ENCODE results near the gene LRP8.

Gene LRP8

GRCh38 chr1:53321776-53322602 lies 5.9 kb downstream of the LRP8 start:
- DNase-seq (ENCODE audit: low read depth): no peak

GRCh38 chr1:53321366-53321765 lies 6.5 kb downstream of the LRP8 start:
- no peak for DNase-seq (ENCODE audit: low read depth)

GRCh38 chr1:53320646-53321045 lies 7.2 kb downstream of the LRP8 start:
- no peak for DNase-seq (ENCODE audit: low read depth)

GRCh38 chr1:53319296-53320101 lies 8.4 kb downstream of the LRP8 start:
- DNase-seq (ENCODE audit: low read depth): no peak

GRCh38 chr1:53317646-53318539 lies 10.0 kb downstream of the LRP8 start:
- DNase-seq (ENCODE audit: low read depth): no peak

- no peak for DNase-seq (ENCODE audit: low read depth)
These were observed 10.9 kb downstream of the LRP8 start for GRCh38 chr1:53316766-53317581.

GRCh38 chr1:53316424-53316765 lies 11.5 kb downstream of the LRP8 start:
- no peak for DNase-seq (ENCODE audit: low read depth)

GRCh38 chr1:53315456-53316423 lies 12.1 kb downstream of the LRP8 start:
- DNase-seq (ENCODE audit: low read depth): no peak

GRCh38 chr1:53315046-53315445 lies 12.8 kb downstream of the LRP8 start:
- DNase-seq (ENCODE audit: low read depth): no peak

GRCh38 chr1:53314606-53315005 lies 13.3 kb downstream of the LRP8 start:
- no peak for DNase-seq (ENCODE audit: low read depth)

GRCh38 chr1:53314096-53314495 lies 13.8 kb downstream of the LRP8 start:
- DNase-seq (ENCODE audit: low read depth): no peak

GRCh38 chr1:53313556-53313955 lies 14.3 kb downstream of the LRP8 start:
- DNase-seq (ENCODE audit: low read depth): no peak

- no peak for DNase-seq (ENCODE audit: low read depth)
These were observed 16.1 kb downstream of the LRP8 start for GRCh38 chr1:53311702-53312305.

GRCh38 chr1:53310847-53311681 lies 16.8 kb downstream of the LRP8 start:
- DNase-seq (ENCODE audit: low read depth): no peak

GRCh38 chr1:53309802-53310201 lies 18.1 kb downstream of the LRP8 start:
- DNase-seq (ENCODE audit: low read depth): no peak

- DNase-seq (ENCODE audit: low read depth): no peak
These were observed 19.4 kb downstream of the LRP8 start for GRCh38 chr1:53308506-53308905.

- no peak for DNase-seq (ENCODE audit: low read depth)
These were observed 20.8 kb downstream of the LRP8 start for GRCh38 chr1:53307037-53307436.

GRCh38 chr1:53306168-53306567 lies 21.7 kb downstream of the LRP8 start:
- DNase-seq (ENCODE audit: low read depth): no peak

GRCh38 chr1:53305650-53306049 lies 22.2 kb downstream of the LRP8 start:
- DNase-seq (ENCODE audit: low read depth): no peak
